Stimulated activated CD4-positive, alpha-beta T cell treated with anti-CD3 and anti-CD28 coated beads, Interleukin-12 subunit alpha, Interleukin-12 subunit beta, amount 100 ng/mL, for 24 hours (primary cell): Measurements from ENCODE around the gene KRTAP10-2.
"Not testable (repeated sequence)": the region's sequence is repeated elsewhere in the genome, so short reads cannot be mapped to it uniquely, and the experiment has no call there.

Source experiments
- DNase-seq, 2 experiments: peaks; one replicate each; pipeline ENCODE4 v3.0.0-alpha.2; 2020; ENCODE audit warnings: low read depth in 2 of 2

Gene KRTAP10-2

GRCh38 chr21:44514218-44514520 is 37.1 kb downstream of the KRTAP10-2 start:
- no peak for DNase-seq

- DNase-seq, result no peak
Observed at GRCh38 chr21:44513389-44514217, 37.7 kb downstream of the KRTAP10-2 start.

GRCh38 chr21:44512496-44513388 is 38.6 kb downstream of the KRTAP10-2 start:
- no peak for DNase-seq

GRCh38 chr21:44511938-44512275 is 39.4 kb downstream of the KRTAP10-2 start:
- no peak for DNase-seq

GRCh38 chr21:44511219-44511937 is 39.9 kb downstream of the KRTAP10-2 start:
- DNase-seq, result no peak

GRCh38 chr21:44510508-44511218 is 40.6 kb downstream of the KRTAP10-2 start:
- DNase-seq, result peak; percentile 52 to 67

GRCh38 chr21:44510109-44510507 is 41.2 kb downstream of the KRTAP10-2 start:
- no peak for DNase-seq

- no peak for DNase-seq
Observed at GRCh38 chr21:44509539-44509938, 41.8 kb downstream of the KRTAP10-2 start.

GRCh38 chr21:44508711-44509445 is 42.4 kb downstream of the KRTAP10-2 start:
- DNase-seq, result no peak

GRCh38 chr21:44508426-44508710 is 42.9 kb downstream of the KRTAP10-2 start:
- no peak for DNase-seq

- DNase-seq, result no peak
Observed at GRCh38 chr21:44507673-44508425, 43.5 kb downstream of the KRTAP10-2 start.

- DNase-seq, result no peak
Observed at GRCh38 chr21:44506279-44507255, 44.7 kb downstream of the KRTAP10-2 start.

- DNase-seq, result no peak
Observed at GRCh38 chr21:44505673-44506278, 45.5 kb downstream of the KRTAP10-2 start.

- no peak for DNase-seq
Observed at GRCh38 chr21:44503901-44504399, 47.4 kb downstream of the KRTAP10-2 start.

GRCh38 chr21:44503006-44503889 is 48.1 kb downstream of the KRTAP10-2 start:
- DNase-seq, result not testable (repeated sequence)

GRCh38 chr21:44502171-44502958 is 48.9 kb downstream of the KRTAP10-2 start:
- no peak for DNase-seq
